Activated T-helper 17 cell treated with anti-CD3 and anti-CD28 coated beads, Interleukin-2, amount 50 U/mL, for 72 hours (primary cell): Measurements from ENCODE around the gene EFL1. TPM values are rescaled to one million over a fixed set of nuclear protein-coding genes. Genes with fewer than 3 reads are reported as not detected.

ENCODE experiments used
- ATAC-seq: fragments of 150-1000 bp; cut with Tn5 transposase; replicated peaks from 2 replicates; pipeline ENCODE4 v1.10.0; 2021; ENCODE audit warnings: mild to moderate bottlenecking, moderate library complexity
- H3K27ac Mint-ChIP-seq: one replicate; pipeline ENCODE4 v1.8.0; 2022; ENCODE audit warnings: mixed read lengths
- H3K27me3 Mint-ChIP-seq: one replicate; pipeline ENCODE4 v1.8.0; 2022; ENCODE audit warnings: mixed read lengths
- H3K36me3 Mint-ChIP-seq: one replicate; pipeline ENCODE4 v1.8.0; 2022; ENCODE audit warnings: low read depth, mild to moderate bottlenecking, mixed read lengths
- H3K4me1 Mint-ChIP-seq: one replicate; pipeline ENCODE4 v1.8.0; 2022; ENCODE audit warnings: mixed read lengths
- H3K4me3 Mint-ChIP-seq: one replicate; pipeline ENCODE4 v1.8.0; 2022; ENCODE audit warnings: mild to moderate bottlenecking, mixed read lengths
- H3K9me3 Mint-ChIP-seq: one replicate; pipeline ENCODE4 v1.8.0; 2022; ENCODE audit warnings: mixed read lengths
- total RNA-seq, 2 donors: library from RNA; stranded (reverse); gene quantifications; one replicate each; pipeline ENCODE4 v1.2.3, GENCODE V29; 2022

Gene EFL1
- total RNA-seq, 2 donors from 2014 or later: 24.3 to 32.5 TPM

GRCh38 chr15:82122746-82123400 lies 139.7 kb downstream of the EFL1 start:
- Mint-ChIP-seq H3K27me3 (no peaks in the 10 kb centered on the region), H3K4me1 (no peaks in the 10 kb centered on the region), H3K9me3 (no peaks in the 10 kb centered on the region), H3K36me3 (peaks cover 10% of the 10 kb centered on the region), H3K27ac (no peak overlapping the region), H3K4me3 (no peak overlapping the region)
- ATAC-seq: no peak

DNA sequence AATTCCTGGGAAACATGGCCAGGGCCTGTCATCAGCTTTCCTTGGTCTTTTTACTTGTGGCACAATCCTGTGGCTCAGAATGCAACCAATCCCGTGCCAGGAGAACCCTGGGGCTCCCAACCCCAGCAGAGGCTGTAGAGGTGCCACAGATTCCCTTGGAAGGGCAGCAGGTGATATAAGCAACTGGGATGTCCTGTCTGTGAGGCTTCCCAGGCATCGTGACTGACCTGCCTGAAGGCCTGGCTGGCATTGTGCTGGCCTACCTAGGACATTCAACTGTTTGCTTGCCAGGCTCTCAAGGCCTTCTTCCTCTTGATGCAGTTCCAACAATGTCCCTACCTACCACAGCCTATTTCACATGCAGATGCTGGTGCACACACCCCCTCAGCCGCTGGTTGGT lies 144.5 kb downstream of the EFL1 start:
- H3K27ac Mint-ChIP-seq: no peak overlapping the region
- H3K4me3 Mint-ChIP-seq: no peak overlapping the region
- no peaks in the 10 kb centered on the region for H3K4me1 Mint-ChIP-seq
- no peaks in the 10 kb centered on the region for H3K27me3 Mint-ChIP-seq
- no peaks in the 10 kb centered on the region for H3K9me3 Mint-ChIP-seq
- H3K36me3 Mint-ChIP-seq: peaks cover 5% of the 10 kb centered on the region
- no peak for ATAC-seq

DNA sequence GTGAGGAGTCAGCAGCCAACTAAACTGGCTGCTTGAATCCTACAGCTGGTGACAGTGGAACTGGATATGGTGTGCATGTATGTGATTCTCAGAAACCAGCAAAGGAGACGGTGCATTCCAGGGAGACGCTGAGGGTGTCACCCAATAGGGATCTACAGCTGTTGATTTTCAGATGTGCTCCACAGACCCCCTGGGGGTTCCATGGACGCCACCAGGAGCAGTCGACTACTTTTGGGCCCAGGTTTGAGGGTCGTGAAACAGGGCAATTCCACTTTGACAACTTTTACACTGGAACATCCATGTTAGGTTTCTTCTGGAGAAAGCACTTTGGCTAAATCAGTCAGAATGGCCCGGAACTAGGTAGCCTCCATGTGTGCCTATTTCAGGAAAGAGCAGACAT lies 145.2 kb downstream of the EFL1 start:
- H3K36me3 Mint-ChIP-seq: no peaks in the 10 kb centered on the region
- ATAC-seq: no peak
- no peak overlapping the region for H3K27ac Mint-ChIP-seq

DNA sequence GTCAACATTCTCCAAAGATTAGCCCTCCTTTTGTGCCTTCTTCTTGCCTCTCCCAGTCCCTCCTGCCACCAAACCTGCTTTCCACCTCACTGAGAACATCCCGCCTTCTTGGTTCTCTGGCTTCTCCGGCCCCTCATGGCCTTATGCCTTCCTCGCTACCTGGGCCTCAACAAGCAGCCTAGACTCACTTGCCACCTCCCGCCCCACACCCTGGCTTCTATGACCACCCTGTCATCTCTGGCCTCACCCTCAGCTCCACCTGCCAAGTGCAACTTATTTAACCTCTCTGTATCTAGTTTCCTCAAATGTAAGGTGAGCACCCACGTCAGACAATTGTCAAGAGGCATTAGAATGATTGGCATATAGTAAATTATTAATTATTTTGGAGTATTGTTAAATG lies 147.9 kb downstream of the EFL1 start:
- Mint-ChIP-seq H3K9me3 (no peaks in the 10 kb centered on the region), H3K4me3 (no peak overlapping the region), H3K4me1 (no peaks in the 10 kb centered on the region), H3K36me3 (no peaks in the 10 kb centered on the region), H3K27me3 (no peaks in the 10 kb centered on the region), H3K27ac (no peak overlapping the region)
- ATAC-seq: no peak

More for the DNA sequence above, 145.2 kb downstream of the EFL1 start:
- H3K27me3 Mint-ChIP-seq: no peaks in the 10 kb centered on the region
- no peak overlapping the region for H3K4me3 Mint-ChIP-seq
- H3K9me3 Mint-ChIP-seq: no peaks in the 10 kb centered on the region
- H3K4me1 Mint-ChIP-seq: no peaks in the 10 kb centered on the region

- H3K4me3 Mint-ChIP-seq: no peak overlapping the region
- H3K36me3 Mint-ChIP-seq: no peaks in the 10 kb centered on the region
- H3K9me3 Mint-ChIP-seq: no peaks in the 10 kb centered on the region
- no peaks in the 10 kb centered on the region for H3K4me1 Mint-ChIP-seq
- ATAC-seq: no peak
- H3K27ac Mint-ChIP-seq: no peak overlapping the region
- H3K27me3 Mint-ChIP-seq: no peaks in the 10 kb centered on the region
Observed at GRCh38 chr15:82113106-82113715, 149.3 kb downstream of the EFL1 start.

DNA sequence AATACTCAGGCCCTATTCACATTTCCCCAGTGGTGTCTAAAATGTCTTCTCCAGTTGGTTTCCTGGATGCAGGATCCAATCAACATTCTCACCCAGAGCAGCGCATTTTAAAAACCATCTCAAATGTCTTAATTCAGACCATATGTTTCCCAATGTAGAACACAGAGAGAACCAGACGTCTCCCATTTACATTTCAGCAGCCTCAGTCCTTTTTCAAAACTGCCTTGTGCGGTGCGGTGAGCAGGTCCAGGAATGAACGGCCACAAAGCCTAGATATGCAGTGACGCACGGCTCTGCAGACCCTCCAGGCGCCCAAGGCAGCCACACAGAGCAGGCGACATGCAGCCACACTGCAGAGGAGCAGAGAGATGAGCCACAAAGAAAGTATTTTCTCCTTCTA lies 150.6 kb downstream of the EFL1 start:
- Mint-ChIP-seq H3K27ac (no peak overlapping the region), H3K36me3 (no peaks in the 10 kb centered on the region), H3K4me3 (no peak overlapping the region), H3K9me3 (no peaks in the 10 kb centered on the region), H3K4me1 (no peaks in the 10 kb centered on the region), H3K27me3 (no peaks in the 10 kb centered on the region)
- no peak for ATAC-seq

- ATAC-seq: no peak
- no peak overlapping the region for H3K27ac Mint-ChIP-seq
Observed at GRCh38 chr15:82110144-82110543, 152.4 kb downstream of the EFL1 start.

GRCh38 chr15:82108489-82109078 lies 153.9 kb downstream of the EFL1 start:
- Mint-ChIP-seq H3K9me3 (no peaks in the 10 kb centered on the region), H3K4me1 (no peaks in the 10 kb centered on the region), H3K27me3 (peaks cover 4% of the 10 kb centered on the region), H3K4me3 (no peak overlapping the region), H3K27ac (no peak overlapping the region), H3K36me3 (no peaks in the 10 kb centered on the region)
- peak; percentile 85 for ATAC-seq

More at GRCh38 chr15:82110144-82110543, 152.4 kb downstream of the EFL1 start:
- Mint-ChIP-seq H3K27me3 (peaks cover 2% of the 10 kb centered on the region), H3K4me1 (no peaks in the 10 kb centered on the region), H3K36me3 (no peaks in the 10 kb centered on the region), H3K9me3 (no peaks in the 10 kb centered on the region), H3K4me3 (no peak overlapping the region)

GRCh38 chr15:82106679-82107078 lies 155.9 kb downstream of the EFL1 start:
- no peaks in the 10 kb centered on the region for H3K4me1 Mint-ChIP-seq
- no peak for ATAC-seq
- H3K9me3 Mint-ChIP-seq: no peaks in the 10 kb centered on the region
- no peak overlapping the region for H3K4me3 Mint-ChIP-seq
- H3K36me3 Mint-ChIP-seq: no peaks in the 10 kb centered on the region
- peaks cover 4% of the 10 kb centered on the region for H3K27me3 Mint-ChIP-seq
- H3K27ac Mint-ChIP-seq: no peak overlapping the region

DNA sequence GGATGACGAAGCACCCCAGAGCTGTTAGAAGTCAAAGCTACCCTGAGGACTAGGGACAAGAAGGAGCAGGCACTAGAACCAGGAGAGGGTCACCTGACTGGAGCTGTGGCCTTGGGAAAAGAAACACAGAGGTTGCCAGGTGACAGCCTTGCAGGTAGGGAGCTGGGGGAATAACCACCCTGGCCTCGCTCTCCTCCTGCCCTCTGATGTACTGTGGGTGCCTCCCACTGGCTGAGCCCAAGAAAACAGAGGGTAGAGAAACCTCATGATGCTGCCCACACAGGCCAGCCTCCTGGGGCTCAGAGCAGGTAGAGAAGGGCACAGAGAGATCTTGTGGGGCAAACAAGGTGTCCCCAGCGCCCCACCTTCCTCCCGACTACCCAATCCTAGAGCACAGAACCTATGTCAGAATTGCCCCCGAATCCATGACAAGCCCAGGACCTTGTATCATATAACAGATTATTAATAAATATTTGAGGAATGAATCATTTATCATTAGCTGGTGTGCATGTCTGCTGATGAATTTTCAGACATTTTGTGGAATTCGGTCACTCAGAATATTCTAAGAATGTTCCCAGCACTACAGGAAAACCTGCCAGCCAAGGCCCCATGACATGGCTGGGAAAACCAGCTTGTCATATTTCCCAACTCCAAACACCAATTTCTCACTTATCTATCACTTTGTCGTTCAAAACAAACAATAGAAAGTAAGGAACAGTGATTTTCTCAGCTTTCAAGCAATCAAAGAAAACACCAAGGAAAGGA lies 156.9 kb downstream of the EFL1 start:
- ATAC-seq: no peak
- Mint-ChIP-seq H3K4me1 (no peaks in the 10 kb centered on the region), H3K4me3 (no peak overlapping the region), H3K9me3 (no peaks in the 10 kb centered on the region), H3K27me3 (peaks cover 8% of the 10 kb centered on the region), H3K36me3 (no peaks in the 10 kb centered on the region), H3K27ac (no peak overlapping the region)

GRCh38 chr15:82103468-82103867 lies 159.1 kb downstream of the EFL1 start:
- no peak for ATAC-seq
- Mint-ChIP-seq H3K27ac (no peak overlapping the region), H3K27me3 (peaks cover 15% of the 10 kb centered on the region), H3K4me3 (no peak overlapping the region), H3K36me3 (no peaks in the 10 kb centered on the region), H3K9me3 (no peaks in the 10 kb centered on the region), H3K4me1 (no peaks in the 10 kb centered on the region)

DNA sequence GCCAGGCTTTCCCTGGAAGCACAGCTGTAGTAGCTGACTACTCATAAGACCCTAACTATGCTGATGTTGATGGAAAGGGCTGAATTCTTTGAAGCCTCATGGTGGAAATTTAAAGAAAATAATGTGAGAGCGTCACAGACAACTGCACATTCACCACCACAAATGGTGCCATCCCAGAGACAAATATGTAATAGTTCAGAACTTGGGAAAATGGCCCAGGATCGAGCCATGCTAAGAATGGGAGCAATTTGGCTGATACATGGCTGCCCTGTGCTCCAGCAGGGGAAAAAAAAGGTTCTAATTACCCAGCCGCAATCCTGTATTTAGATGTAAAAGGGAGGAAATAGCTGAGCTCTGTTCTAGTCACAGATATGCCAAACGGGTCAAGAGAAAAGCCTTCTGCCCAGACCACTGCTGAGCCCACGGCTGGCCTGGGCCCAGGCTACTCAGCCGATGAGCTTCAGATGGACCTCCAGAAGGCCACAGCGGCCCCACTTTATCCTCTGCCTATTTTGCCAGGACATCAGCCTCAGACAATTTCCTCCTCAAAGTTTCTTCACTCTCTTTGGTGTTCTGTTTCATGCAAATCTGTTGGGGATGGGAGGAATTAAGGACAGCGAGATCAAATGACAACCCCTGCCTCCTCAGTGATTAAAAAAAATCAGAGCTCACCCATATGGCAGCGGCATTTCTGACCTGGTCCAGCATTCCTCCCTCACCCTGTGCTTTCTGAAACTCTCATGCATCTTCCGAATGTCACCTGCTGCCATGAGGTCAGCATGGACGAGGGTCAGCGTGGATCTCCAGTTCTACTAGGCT lies 162.2 kb downstream of the EFL1 start:
- no peaks in the 10 kb centered on the region for H3K9me3 Mint-ChIP-seq
- ATAC-seq: no peak
- no peaks in the 10 kb centered on the region for H3K4me1 Mint-ChIP-seq

GRCh38 chr15:82098674-82099073 lies 163.9 kb downstream of the EFL1 start:
- H3K36me3 Mint-ChIP-seq: no peaks in the 10 kb centered on the region
- ATAC-seq: no peak
- H3K27me3 Mint-ChIP-seq: peaks cover 11% of the 10 kb centered on the region
- no peak overlapping the region for H3K4me3 Mint-ChIP-seq
- no peaks in the 10 kb centered on the region for H3K4me1 Mint-ChIP-seq
- H3K27ac Mint-ChIP-seq: no peak overlapping the region
- no peaks in the 10 kb centered on the region for H3K9me3 Mint-ChIP-seq

More for the DNA sequence above, 162.2 kb downstream of the EFL1 start:
- H3K27me3 Mint-ChIP-seq: peaks cover 15% of the 10 kb centered on the region
- H3K36me3 Mint-ChIP-seq: no peaks in the 10 kb centered on the region
- H3K27ac Mint-ChIP-seq: no peak overlapping the region
- H3K4me3 Mint-ChIP-seq: no peak overlapping the region

DNA sequence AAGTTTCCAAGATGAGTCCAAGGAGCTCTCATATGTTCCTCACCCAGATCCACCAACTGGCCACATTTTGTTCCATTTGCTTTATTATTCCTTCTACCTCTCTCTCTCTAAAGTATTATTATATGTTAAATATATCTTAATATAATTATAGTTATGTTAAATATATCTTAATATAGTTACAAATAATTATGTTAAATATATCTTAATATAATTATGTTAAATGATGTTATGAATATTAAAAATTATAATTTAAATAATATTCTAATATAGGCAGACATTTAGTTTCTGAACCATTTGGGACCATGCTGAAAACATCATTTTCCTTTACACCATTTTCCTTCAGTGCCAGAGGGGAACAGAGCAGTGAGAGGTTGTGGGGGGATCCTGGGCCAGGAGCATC lies 166.7 kb downstream of the EFL1 start:
- Mint-ChIP-seq H3K9me3 (no peaks in the 10 kb centered on the region), H3K36me3 (no peaks in the 10 kb centered on the region), H3K27me3 (peaks cover 11% of the 10 kb centered on the region), H3K4me3 (no peak overlapping the region), H3K4me1 (no peaks in the 10 kb centered on the region), H3K27ac (no peak overlapping the region)
- ATAC-seq: no peak
